Parathyroid adenoma (tissue), 2 donors: ENCODE results near the gene MARF1.

Experiments used
- H2AFZ ChIP-seq: fragments of 300-600 bp; sonication (generic); one replicate; pipeline ENCODE4 v1.7.0; 2017; ENCODE audit warnings: antibody characterized with exemption, mild to moderate bottlenecking
- H3K27ac ChIP-seq: fragments of 300-600 bp; sonication (generic); one replicate; pipeline ENCODE4 v1.7.0; 2017
- H3K27me3 ChIP-seq: fragments of 300-600 bp; sonication (generic); one replicate; pipeline ENCODE4 v1.7.0; 2017; ENCODE audit warnings: low read length; ENCODE audit not compliant: control insufficient read depth, insufficient read depth
- H3K36me3 ChIP-seq: fragments of 300-600 bp; sonication (generic); one replicate; pipeline ENCODE4 v1.7.0; 2017; ENCODE audit warnings: low read length; ENCODE audit not compliant: control insufficient read depth, insufficient read depth
- H3K4me1 ChIP-seq: fragments of 300-600 bp; sonication (generic); one replicate; pipeline ENCODE4 v1.7.0; 2017; ENCODE audit warnings: control low read depth
- H3K4me2 ChIP-seq: fragments of 300-600 bp; sonication (generic); one replicate; pipeline ENCODE4 v1.7.0; 2017; ENCODE audit warnings: low read length
- H3K4me3 ChIP-seq: fragments of 300-600 bp; sonication (generic); one replicate; pipeline ENCODE4 v1.7.0; 2017; ENCODE audit warnings: low read depth, low read length
- H3K79me2 ChIP-seq: fragments of 300-600 bp; sonication (generic); one replicate; pipeline ENCODE4 v1.7.0; 2017; ENCODE audit warnings: control low read depth
- H3K9ac ChIP-seq: fragments of 300-600 bp; sonication (generic); one replicate; pipeline ENCODE4 v1.7.0; 2017; ENCODE audit warnings: mild to moderate bottlenecking
- H3K9me3 ChIP-seq: fragments of 300-600 bp; sonication (generic); one replicate; pipeline ENCODE4 v1.7.0; 2017; ENCODE audit warnings: low read length; ENCODE audit not compliant: control insufficient read depth
- TF ChIP-seq, protein P1 (sequence below): fragments of 300-600 bp; sonication (generic); IDR thresholded peaks from one replicate; pipeline ENCODE4 v1.7.0; 2017; ENCODE audit warnings: antibody characterized with exemption, mild to moderate bottlenecking
- donor health status: primary hyperparathyroidism.

Gene MARF1

DNA sequence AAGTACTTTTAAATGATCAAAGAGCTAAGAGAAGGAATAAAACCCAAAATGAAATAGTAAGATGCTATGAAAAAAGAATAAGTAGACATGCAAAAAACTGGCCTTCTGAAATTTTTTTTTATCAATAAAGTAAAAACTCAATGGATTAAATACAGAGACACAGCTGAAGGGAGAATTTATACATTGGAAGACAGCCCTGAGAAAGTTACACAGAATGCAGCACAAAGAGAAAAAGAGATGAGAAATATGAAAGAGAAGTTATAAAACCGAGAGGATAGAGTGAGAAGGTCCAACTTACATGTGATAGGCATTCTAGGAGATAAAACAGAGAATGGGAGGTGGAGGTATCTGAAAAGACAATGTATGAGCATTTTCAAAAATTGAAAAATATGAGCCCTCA is 57.0 kb downstream of the MARF1 start:
- Histone ChIP-seq H3K36me3 (no peaks in the 10 kb centered on the region), H3K27ac (no peak overlapping the region), H3K4me1 (no peaks in the 10 kb centered on the region), H3K79me2 (no peaks in the 10 kb centered on the region), H3K9me3 (no peaks in the 10 kb centered on the region), H3K4me2 (no peak overlapping the region), H2AFZ (no peak overlapping the region), H3K27me3 (no peaks in the 10 kb centered on the region), H3K4me3 (no peak overlapping the region), H3K9ac (no peak overlapping the region)
- TF ChIP-seq, protein P1, sequence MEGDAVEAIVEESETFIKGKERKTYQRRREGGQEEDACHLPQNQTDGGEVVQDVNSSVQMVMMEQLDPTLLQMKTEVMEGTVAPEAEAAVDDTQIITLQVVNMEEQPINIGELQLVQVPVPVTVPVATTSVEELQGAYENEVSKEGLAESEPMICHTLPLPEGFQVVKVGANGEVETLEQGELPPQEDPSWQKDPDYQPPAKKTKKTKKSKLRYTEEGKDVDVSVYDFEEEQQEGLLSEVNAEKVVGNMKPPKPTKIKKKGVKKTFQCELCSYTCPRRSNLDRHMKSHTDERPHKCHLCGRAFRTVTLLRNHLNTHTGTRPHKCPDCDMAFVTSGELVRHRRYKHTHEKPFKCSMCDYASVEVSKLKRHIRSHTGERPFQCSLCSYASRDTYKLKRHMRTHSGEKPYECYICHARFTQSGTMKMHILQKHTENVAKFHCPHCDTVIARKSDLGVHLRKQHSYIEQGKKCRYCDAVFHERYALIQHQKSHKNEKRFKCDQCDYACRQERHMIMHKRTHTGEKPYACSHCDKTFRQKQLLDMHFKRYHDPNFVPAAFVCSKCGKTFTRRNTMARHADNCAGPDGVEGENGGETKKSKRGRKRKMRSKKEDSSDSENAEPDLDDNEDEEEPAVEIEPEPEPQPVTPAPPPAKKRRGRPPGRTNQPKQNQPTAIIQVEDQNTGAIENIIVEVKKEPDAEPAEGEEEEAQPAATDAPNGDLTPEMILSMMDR, result no peak

DNA sequence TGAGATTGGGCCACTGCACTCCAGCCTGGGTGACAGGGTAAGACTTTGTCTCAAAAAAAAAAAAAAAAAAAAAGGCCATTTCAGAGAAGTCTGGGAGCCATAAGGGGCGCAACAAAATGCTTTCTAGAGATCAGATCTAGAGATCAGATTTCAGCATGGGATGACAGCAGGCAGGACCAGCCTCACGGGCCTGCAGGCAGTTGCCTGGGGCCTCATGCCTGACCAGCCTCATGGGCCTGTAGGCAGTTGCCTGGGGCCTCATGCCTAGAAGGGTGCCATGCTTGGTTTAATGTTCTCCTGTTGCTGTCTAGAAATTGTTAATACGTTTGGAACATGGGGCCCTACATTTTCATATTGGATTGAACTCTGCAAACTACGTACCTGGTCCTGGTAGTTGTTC is 59.4 kb downstream of the MARF1 start:
- H3K4me3 ChIP-seq, result no peak overlapping the region
- no peaks in the 10 kb centered on the region for H3K4me1 ChIP-seq
- no peaks in the 10 kb centered on the region for H3K27me3 ChIP-seq
- no peaks in the 10 kb centered on the region for H3K36me3 ChIP-seq
- H3K9me3 ChIP-seq, result no peaks in the 10 kb centered on the region
- no peak overlapping the region for H2AFZ ChIP-seq
- H3K4me2 ChIP-seq, result no peak overlapping the region
- no peak overlapping the region for H3K9ac ChIP-seq
- TF ChIP-seq, protein P1, result no peak
- H3K79me2 ChIP-seq, result no peaks in the 10 kb centered on the region
- no peak overlapping the region for H3K27ac ChIP-seq

DNA sequence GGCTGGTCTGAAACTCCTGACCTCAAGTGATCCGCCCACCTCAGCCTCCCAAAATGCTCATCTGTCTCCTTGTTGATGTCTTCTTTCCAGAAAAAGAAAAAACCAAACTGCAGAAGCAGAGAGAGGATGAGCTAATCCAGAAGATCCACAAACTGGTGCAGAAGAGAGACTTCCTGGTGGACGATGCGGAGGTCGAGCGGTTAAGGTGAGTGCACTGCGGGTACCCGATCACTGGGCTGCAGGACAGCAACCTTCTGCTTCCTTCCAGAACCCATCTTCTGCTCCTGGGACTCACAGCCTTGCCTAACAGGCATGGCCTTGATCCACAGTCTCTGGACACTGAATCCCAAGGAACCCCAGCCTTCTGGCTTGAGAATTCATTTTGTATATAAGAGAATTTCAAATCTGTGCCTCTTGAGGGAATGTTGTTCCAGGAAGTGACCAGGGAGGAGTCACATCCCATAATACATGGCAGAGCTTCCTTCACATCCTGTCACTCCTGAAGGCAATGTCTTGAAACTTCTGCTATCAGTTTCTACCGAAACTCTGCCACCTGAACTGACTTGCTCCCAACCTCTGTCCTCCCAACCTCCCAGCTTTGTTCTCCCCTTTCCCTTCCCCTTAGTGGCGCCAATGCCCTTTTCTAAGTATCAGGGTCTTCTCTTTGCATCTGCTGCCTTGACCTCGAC is 61.7 kb downstream of the MARF1 start:
- Histone ChIP-seq H2AFZ (no peak overlapping the region), H3K27me3 (no peaks in the 10 kb centered on the region), H3K36me3 (no peaks in the 10 kb centered on the region), H3K4me3 (no peak overlapping the region), H3K27ac (peak overlapping the region; percentile 39), H3K79me2 (no peaks in the 10 kb centered on the region), H3K4me1 (no peaks in the 10 kb centered on the region), H3K4me2 (no peak overlapping the region), H3K9me3 (no peaks in the 10 kb centered on the region), H3K9ac (no peak overlapping the region)
- TF ChIP-seq, protein P1, result no peak

DNA sequence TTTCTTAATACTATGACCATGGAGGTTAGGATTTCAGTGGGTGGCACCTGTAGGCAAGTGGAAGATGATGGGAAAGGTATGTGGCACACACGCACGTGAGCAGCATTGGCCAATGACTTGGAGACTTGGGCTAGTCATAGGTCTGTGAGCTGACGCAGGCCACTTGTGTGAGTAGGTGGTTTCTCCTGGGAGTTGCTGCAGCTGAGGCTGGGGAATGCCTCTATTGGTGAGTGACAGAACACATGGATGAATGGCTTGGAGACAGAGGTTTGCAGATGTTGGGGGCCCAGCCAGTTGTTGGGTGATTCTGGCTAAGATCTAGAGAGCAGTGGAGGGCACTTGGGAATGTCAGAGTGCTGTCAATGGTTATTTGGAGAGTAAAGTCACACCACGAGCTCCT is 64.1 kb downstream of the MARF1 start:
- H3K9ac ChIP-seq, result no peak overlapping the region
- H3K27me3 ChIP-seq, result no peaks in the 10 kb centered on the region
- H3K79me2 ChIP-seq, result no peaks in the 10 kb centered on the region
- H3K4me1 ChIP-seq, result no peaks in the 10 kb centered on the region
- H2AFZ ChIP-seq, result no peak overlapping the region
- TF ChIP-seq, protein P1, result no peak
- H3K36me3 ChIP-seq, result no peaks in the 10 kb centered on the region
- no peak overlapping the region for H3K27ac ChIP-seq
- no peak overlapping the region for H3K4me3 ChIP-seq
- no peak overlapping the region for H3K4me2 ChIP-seq
- H3K9me3 ChIP-seq, result no peaks in the 10 kb centered on the region
